ENCODE measurements around the gene FATE1.

The FATE1 gene, protein sequence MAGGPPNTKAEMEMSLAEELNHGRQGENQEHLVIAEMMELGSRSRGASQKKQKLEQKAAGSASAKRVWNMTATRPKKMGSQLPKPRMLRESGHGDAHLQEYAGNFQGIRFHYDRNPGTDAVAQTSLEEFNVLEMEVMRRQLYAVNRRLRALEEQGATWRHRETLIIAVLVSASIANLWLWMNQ

DNA sequence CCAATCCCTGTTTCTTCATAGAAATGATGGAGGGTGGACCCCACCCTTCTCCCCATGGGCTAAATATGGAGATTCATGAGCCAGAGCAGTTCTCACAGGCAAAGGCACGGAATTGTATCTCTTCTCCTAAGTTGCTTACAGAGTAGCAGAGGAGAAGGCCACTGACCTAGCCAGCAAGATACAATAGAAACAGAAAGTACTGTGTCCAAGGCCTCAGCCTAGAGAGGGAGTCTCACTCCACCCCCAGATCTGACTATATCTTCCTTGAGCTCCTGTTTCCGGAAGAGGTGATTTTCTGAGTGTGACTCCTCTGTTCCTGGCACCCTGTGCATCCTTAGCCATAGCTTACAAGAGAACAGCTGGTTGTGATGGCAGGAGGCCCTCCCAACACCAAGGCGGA is at the start of gene FATE1:
Gene FATE1 (plus strand): TSS at position 284 of the 400 bp plus-strand sequence. CDS start 85 bp downstream, at position 369.
- Histone ChIP-seq H3K4me3 (ENCODE audit: low read depth, low read length) (no peak within 1 kb of the TSS), H3K27ac (ENCODE audit: low read depth, low read length) (no peak within 1 kb of the TSS), H3K9me3 (ENCODE audit: control insufficient read depth, insufficient read depth, low read length) (peaks cover 36% of the 10 kb centered on the region), H3K27me3 (ENCODE audit: control insufficient read depth, insufficient read depth, low read length) (no peaks in the 10 kb centered on the region), H3K36me3 (ENCODE audit: control insufficient read depth, insufficient read depth, low read length) (no peaks in the 10 kb centered on the region), H3K4me1 (ENCODE audit: control insufficient read depth, insufficient read depth, low read length) (peaks cover 4% of the 10 kb centered on the region; the same call in 1 of the 2 replicates), H3K9ac (ENCODE audit: low read depth, low read length) (no peak within 1 kb of the TSS)

DNA sequence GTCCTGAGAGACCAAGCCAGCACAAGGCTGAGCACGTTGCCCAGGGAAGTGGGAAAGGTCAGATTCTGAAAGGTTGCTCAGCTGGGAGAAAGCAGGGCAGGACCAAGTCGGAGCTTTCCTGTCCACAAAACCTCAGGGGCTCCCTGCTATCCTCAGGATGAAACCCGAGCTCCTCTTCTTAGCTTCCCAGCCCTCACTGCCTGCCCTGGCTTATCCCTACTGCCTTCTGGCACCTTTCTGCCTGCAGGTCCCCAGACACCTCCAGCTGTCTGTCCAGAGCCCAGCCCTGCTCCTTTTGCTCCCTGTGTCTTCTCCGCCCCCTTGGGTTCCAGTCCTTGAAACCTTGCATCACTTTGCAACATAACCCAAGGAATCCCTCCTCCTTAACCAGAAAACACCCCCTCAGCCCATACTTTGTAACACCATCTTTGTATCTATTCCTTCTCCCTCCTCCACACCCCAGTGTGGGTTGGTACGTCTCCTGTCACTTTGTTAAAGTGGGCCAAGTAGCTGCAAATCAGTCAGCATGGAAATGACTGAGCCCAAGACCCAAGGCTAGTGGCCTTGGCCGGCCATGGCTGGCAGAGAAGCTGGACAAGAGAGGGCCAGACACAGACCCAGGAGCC is 40.6 kb upstream of the FATE1 start:
- H3K27me3 ChIP-seq (ENCODE audit: control insufficient read depth, insufficient read depth, low read length), result no peaks in the 10 kb centered on the region
- H3K9ac ChIP-seq (ENCODE audit: low read depth, low read length), result no peak overlapping the region
- peaks cover 58% of the 10 kb centered on the region for H3K9me3 ChIP-seq (ENCODE audit: control insufficient read depth, insufficient read depth, low read length)
- no peak overlapping the region for H3K27ac ChIP-seq (ENCODE audit: low read depth, low read length)
- H3K36me3 ChIP-seq (ENCODE audit: control insufficient read depth, insufficient read depth, low read length), result no peaks in the 10 kb centered on the region
- H3K4me3 ChIP-seq (ENCODE audit: low read depth, low read length), result no peak overlapping the region; the same call in 1 of the 2 replicates
- H3K4me1 ChIP-seq (ENCODE audit: control insufficient read depth, insufficient read depth, low read length), result no peaks in the 10 kb centered on the region

DNA sequence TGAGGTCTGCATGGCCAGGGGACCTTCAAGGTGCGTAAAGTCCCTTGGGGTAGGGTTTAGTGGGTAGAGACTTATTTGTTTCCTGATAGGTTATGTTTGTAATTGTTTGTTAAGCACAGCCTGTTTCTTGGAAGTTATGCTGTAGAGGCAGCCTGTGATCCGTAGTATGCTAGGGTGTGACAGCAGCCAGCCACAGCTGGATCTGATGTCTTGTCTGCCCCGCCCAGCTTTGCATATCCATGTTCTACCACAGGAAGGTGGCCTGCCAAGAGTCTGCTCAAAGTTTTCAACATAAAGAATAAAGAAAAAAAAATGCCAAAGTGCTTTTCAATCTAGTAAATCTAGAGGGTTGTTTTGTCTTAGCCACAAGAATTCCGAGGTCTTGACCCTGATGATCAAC is 39.6 kb upstream of the FATE1 start:
- no peak overlapping the region for H3K4me3 ChIP-seq (ENCODE audit: low read depth, low read length)
- no peaks in the 10 kb centered on the region for H3K4me1 ChIP-seq (ENCODE audit: control insufficient read depth, insufficient read depth, low read length)
- no peak overlapping the region for H3K27ac ChIP-seq (ENCODE audit: low read depth, low read length)
- H3K36me3 ChIP-seq (ENCODE audit: control insufficient read depth, insufficient read depth, low read length), result no peaks in the 10 kb centered on the region
- no peak overlapping the region for H3K9ac ChIP-seq (ENCODE audit: low read depth, low read length)
- no peaks in the 10 kb centered on the region for H3K27me3 ChIP-seq (ENCODE audit: control insufficient read depth, insufficient read depth, low read length)
- peaks cover 57% of the 10 kb centered on the region for H3K9me3 ChIP-seq (ENCODE audit: control insufficient read depth, insufficient read depth, low read length)

DNA sequence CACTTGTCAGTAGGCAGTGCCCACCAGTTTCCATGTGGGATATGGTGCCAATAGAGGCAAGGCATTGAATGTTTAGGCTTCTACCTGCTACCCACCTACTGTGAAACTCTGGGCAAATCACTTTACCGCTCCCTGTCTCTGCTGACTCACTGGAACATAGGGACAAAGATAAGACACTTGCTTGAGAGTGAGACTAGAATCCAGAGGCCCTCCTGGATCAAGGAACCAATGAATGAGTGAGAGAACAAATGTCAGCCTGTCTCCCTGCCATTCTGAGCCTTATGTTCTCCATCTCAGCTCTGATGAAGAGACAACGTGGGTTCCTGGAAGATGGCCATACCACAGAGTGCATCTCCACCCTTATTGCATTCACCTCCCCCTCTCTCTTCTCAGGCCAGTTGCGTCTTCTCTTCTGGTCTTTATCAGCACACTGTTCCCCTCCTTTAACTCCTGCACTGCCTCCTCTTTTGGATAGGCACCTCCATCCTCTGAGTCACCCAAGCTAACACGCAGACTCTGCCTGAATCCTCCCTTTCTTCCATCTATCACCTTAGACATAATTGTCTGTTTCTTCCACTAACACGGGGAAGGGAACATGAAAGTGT is 35.9 kb upstream of the FATE1 start:
- no peaks in the 10 kb centered on the region for H3K36me3 ChIP-seq (ENCODE audit: control insufficient read depth, insufficient read depth, low read length)
- H3K27me3 ChIP-seq (ENCODE audit: control insufficient read depth, insufficient read depth, low read length), result no peaks in the 10 kb centered on the region
- peaks cover 43% of the 10 kb centered on the region; the same call in 1 of the 2 replicates for H3K9me3 ChIP-seq (ENCODE audit: control insufficient read depth, insufficient read depth, low read length)
- no peak overlapping the region for H3K4me3 ChIP-seq (ENCODE audit: low read depth, low read length)
- H3K27ac ChIP-seq (ENCODE audit: low read depth, low read length), result no peak overlapping the region
- H3K9ac ChIP-seq (ENCODE audit: low read depth, low read length), result no peak overlapping the region
- H3K4me1 ChIP-seq (ENCODE audit: control insufficient read depth, insufficient read depth, low read length), result no peaks in the 10 kb centered on the region

DNA sequence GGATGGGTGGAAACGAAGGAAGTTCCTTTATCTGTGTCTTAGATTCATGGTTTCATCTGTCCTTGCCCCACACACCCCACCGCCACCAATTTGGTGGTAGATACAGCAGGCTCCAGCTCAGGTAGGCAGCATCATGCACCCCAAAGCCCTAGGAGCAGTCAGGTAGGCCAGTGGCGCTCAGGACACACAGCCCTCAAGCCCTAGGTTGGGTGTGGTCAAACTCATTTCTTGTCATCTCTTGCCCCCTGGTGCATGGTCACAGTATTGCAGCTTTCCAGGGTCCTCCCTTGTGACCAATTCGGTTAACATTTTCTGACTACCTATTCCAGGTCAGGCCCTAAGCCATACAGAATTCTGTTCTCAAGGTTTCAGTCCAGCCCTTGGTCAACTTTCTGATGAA is 35.0 kb upstream of the FATE1 start:
- no peaks in the 10 kb centered on the region for H3K27me3 ChIP-seq (ENCODE audit: control insufficient read depth, insufficient read depth, low read length)
- no peak overlapping the region for H3K27ac ChIP-seq (ENCODE audit: low read depth, low read length)
- H3K9ac ChIP-seq (ENCODE audit: low read depth, low read length), result no peak overlapping the region
- H3K4me3 ChIP-seq (ENCODE audit: low read depth, low read length), result no peak overlapping the region
- H3K36me3 ChIP-seq (ENCODE audit: control insufficient read depth, insufficient read depth, low read length), result no peaks in the 10 kb centered on the region
- peaks cover 42% of the 10 kb centered on the region for H3K9me3 ChIP-seq (ENCODE audit: control insufficient read depth, insufficient read depth, low read length)
- no peaks in the 10 kb centered on the region for H3K4me1 ChIP-seq (ENCODE audit: control insufficient read depth, insufficient read depth, low read length)

DNA sequence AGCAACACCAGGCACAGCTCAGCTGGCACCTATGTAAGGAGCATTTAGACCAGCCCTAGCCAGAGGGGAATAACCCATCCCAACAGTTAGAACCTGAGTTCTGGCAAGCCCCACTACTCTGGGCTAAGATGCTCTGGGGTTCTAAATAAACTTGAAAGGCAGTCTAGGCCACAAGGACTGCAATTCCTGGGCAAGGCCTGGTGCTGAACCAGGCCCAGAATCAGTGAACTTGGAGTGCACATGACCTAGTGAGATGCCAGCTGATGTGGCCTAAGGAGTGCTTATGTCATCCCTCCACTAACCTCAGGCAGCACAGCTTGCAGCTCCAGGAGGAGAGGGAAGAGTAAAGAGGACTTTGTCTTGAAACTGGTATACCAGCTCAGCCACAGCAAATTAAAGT is 28.2 kb upstream of the FATE1 start:
- Histone ChIP-seq H3K4me1 (ENCODE audit: control insufficient read depth, insufficient read depth, low read length) (no peaks in the 10 kb centered on the region), H3K36me3 (ENCODE audit: control insufficient read depth, insufficient read depth, low read length) (no peaks in the 10 kb centered on the region)

DNA sequence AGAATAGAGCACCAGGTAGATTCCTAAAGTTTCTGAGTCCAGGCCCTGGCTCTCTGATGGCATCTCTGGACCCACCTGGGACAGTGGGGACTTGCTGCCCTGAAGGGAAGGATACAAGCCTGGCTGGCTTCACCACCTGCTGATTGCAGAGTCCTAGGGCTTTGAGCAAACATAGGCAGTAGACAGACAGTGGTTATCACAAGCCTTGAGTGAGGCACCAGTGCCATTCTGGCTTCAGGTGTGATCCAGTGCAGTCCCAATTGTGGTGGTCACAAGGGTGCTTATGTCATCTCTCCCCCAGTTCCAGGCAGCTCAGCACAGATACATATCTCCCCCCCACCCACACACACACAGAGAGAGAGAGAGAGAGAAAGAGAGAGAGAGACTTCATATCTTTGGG is 27.1 kb upstream of the FATE1 start:
- Histone ChIP-seq H3K27ac (ENCODE audit: low read depth, low read length) (no peak overlapping the region), H3K36me3 (ENCODE audit: control insufficient read depth, insufficient read depth, low read length) (no peaks in the 10 kb centered on the region), H3K4me1 (ENCODE audit: control insufficient read depth, insufficient read depth, low read length) (no peaks in the 10 kb centered on the region), H3K9me3 (ENCODE audit: control insufficient read depth, insufficient read depth, low read length) (peaks cover 61% of the 10 kb centered on the region), H3K9ac (ENCODE audit: low read depth, low read length) (no peak overlapping the region), H3K4me3 (ENCODE audit: low read depth, low read length) (no peak overlapping the region), H3K27me3 (ENCODE audit: control insufficient read depth, insufficient read depth, low read length) (no peaks in the 10 kb centered on the region)

More for the DNA sequence above, 28.2 kb upstream of the FATE1 start:
- no peaks in the 10 kb centered on the region for H3K27me3 ChIP-seq (ENCODE audit: control insufficient read depth, insufficient read depth, low read length)
- H3K9me3 ChIP-seq (ENCODE audit: control insufficient read depth, insufficient read depth, low read length), result peaks cover 50% of the 10 kb centered on the region
- no peak overlapping the region for H3K27ac ChIP-seq (ENCODE audit: low read depth, low read length)
- no peak overlapping the region for H3K9ac ChIP-seq (ENCODE audit: low read depth, low read length)
- no peak overlapping the region for H3K4me3 ChIP-seq (ENCODE audit: low read depth, low read length)

DNA sequence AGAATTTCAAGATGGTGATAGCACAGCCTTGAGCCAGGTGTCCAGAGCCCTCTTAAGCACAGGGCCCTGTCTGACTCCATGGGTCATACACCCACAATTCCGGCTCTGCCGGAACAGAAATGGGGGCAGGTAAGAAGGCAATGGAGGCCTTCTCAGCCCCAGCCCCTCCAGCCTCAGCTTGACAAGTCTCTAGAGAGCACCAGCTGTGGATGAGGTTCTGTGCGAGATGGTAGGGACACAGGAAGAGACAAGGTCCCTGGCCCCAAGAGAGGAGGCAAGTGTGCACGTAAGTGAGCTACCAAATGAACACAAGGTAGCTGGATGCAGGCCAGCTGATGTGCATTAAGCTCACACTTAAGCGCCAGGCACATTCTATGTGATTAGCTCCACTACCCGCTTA is 23.0 kb upstream of the FATE1 start:
- H3K9me3 ChIP-seq (ENCODE audit: control insufficient read depth, insufficient read depth, low read length), result peaks cover 55% of the 10 kb centered on the region
- no peak overlapping the region for H3K27ac ChIP-seq (ENCODE audit: low read depth, low read length)
- no peaks in the 10 kb centered on the region for H3K36me3 ChIP-seq (ENCODE audit: control insufficient read depth, insufficient read depth, low read length)
- H3K9ac ChIP-seq (ENCODE audit: low read depth, low read length), result no peak overlapping the region
- H3K4me3 ChIP-seq (ENCODE audit: low read depth, low read length), result no peak overlapping the region
- H3K4me1 ChIP-seq (ENCODE audit: control insufficient read depth, insufficient read depth, low read length), result no peaks in the 10 kb centered on the region
- H3K27me3 ChIP-seq (ENCODE audit: control insufficient read depth, insufficient read depth, low read length), result peaks cover 6% of the 10 kb centered on the region; the same call in 1 of the 2 replicates

DNA sequence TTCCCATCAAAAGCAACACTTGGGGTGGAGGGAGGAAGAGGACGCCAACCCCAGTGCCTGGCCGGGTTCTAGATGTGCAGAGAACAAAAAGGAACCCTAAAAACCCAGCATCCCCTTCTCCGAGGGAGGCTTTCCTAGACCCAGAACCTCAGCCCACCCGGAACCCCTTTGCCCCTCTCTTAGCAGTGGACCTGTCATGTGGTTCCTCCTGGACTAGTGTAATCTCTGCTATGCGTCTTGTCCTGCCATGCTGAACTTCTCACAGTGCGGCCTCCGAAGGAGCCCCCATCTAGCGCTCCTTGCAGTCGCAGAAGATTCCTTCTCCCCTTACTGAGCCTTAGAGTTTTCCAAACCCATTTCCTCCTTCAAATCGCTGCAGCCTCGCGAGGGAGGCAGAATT is 21.7 kb upstream of the FATE1 start:
- Histone ChIP-seq H3K27ac (ENCODE audit: low read depth, low read length) (no peak overlapping the region), H3K27me3 (ENCODE audit: control insufficient read depth, insufficient read depth, low read length) (peaks cover 6% of the 10 kb centered on the region; the same call in 1 of the 2 replicates), H3K4me3 (ENCODE audit: low read depth, low read length) (peak overlapping the region; percentile 50; the same call in 1 of the 2 replicates), H3K9ac (ENCODE audit: low read depth, low read length) (no peak overlapping the region), H3K36me3 (ENCODE audit: control insufficient read depth, insufficient read depth, low read length) (no peaks in the 10 kb centered on the region), H3K9me3 (ENCODE audit: control insufficient read depth, insufficient read depth, low read length) (peaks cover 63% of the 10 kb centered on the region), H3K4me1 (ENCODE audit: control insufficient read depth, insufficient read depth, low read length) (no peaks in the 10 kb centered on the region)

DNA sequence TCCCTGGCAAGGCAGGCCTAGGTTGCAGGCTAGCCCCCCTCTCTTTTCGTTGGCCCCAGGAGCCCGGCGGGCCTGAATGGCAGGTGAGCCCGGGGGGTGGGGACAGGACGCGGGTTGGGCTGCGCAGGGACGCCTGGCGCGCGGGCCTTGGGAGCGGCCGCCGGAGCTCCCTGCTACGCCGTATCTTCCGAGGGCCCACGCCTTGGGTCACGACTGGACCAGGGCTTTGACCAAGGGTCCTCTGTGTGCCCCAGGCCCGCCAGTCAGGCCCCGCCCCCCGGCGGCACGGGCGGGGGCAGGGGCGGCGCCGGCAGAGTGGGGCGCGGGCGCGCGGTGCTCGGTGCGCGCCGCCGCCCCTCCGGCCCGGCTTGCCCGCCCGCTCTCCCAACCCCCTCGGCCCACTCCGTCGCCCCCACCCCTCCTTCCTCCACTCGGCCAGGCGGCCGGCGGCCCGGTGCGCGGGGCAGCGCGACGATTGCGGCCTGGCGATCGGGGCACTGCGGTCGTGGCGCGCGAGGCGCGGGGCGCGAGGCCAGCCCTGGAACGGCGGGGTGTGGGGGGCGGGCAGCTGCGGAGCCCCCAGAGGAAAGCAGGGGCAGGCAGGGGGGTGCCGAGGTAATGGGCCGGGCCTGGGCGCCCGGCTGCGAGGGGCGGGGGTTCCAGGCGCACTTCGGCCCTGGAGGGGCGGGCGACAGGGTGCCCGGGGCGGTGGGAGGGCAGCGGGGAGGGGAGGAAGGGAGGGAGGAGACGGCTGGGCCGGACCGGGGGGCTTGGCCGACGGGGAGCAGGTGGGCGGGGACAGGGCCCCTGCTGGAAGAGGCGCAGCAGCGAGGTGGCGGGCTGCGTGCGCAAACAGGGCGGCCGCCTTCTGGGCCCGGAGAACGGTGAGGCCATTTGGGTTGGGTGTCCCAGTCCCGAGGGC is 20.9 kb upstream of the FATE1 start, which contains the start of gene PRRG3:
Gene PRRG3 (plus strand): TSS at position 798 of the 922 bp plus-strand sequence. CDS start 3,357 bp downstream, outside the sequence.
- H3K9me3 ChIP-seq (ENCODE audit: control insufficient read depth, insufficient read depth, low read length), result peaks cover 64% of the 10 kb centered on the region
- H3K4me1 ChIP-seq (ENCODE audit: control insufficient read depth, insufficient read depth, low read length), result no peaks in the 10 kb centered on the region
- H3K4me3 ChIP-seq (ENCODE audit: low read depth, low read length), result peak within 1 kb of the TSS; percentile 50

More for the DNA sequence above, 20.9 kb upstream of the FATE1 start, which contains the start of gene PRRG3:
- Histone ChIP-seq H3K27me3 (ENCODE audit: control insufficient read depth, insufficient read depth, low read length) (peaks cover 6% of the 10 kb centered on the region; the same call in 1 of the 2 replicates), H3K27ac (ENCODE audit: low read depth, low read length) (no peak within 1 kb of the TSS), H3K36me3 (ENCODE audit: control insufficient read depth, insufficient read depth, low read length) (no peaks in the 10 kb centered on the region), H3K9ac (ENCODE audit: low read depth, low read length) (no peak within 1 kb of the TSS)

Data from HUES48 (cell line).